HPDE6-E6E7 (cell line): ENCODE data around the gene GLP2R.

ENCODE experiments used
- DNase-seq: peaks from one replicate; pipeline ENCODE4 v3.0.0; 2011; ENCODE audit warnings: missing footprints; ENCODE audit errors: extremely low spot score

GLP2R gene

DNA sequence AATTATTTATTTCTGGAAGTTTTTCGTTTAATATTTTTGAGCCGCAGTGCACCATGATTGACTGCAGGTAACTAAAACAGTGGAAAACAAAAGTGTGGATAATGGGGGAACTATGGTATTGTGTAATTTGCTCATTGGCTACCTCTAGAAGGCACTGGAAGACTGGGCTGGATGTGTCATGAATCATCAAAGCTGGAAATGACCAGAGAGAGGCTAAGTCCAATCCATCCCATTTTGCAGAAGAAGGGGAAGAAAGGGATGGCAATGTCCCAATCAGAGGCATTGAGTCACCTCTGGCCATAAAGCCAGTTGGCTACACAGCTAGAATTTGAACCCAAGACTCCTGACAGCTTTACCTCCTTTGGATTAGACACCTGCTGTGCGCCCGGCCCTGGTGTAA lies 29.3 kb downstream of the GLP2R start:
- no peak for DNase-seq

DNA sequence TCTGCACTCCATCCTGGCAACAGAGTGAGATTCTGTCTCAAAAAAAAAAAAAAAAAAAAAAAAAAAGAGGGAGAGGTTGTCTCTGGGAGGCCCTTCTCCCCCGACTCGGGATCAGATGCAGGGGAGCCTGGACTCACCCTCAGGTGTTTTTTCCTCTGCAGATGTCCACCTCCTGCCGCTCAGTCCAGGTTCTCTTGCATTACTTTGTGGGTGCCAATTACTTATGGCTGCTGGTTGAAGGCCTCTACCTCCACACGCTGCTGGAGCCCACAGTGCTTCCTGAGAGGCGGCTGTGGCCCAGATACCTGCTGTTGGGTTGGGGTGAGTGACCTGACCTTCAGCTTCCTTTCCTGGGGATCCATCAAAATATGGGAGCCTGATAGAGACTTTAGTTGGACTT lies 34.1 kb downstream of the GLP2R start:
- no peak for DNase-seq

DNA sequence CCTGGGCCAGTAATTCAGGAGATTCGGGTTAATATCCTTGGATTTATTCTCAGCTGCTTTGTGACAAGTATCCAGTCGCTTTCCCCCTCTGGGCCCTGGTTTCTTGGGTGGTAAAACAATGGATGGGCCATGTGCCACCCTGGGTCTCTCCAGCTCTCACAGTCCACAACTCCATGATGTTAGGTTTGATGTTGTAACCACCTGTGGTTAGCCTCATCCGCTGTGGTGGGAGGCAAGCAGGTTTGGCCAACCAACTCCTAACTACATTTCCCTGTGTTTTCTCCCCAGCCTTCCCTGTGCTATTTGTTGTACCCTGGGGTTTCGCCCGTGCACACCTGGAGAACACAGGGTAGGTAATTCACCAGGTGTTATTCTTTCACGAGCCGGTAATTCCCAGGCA lies 35.1 kb downstream of the GLP2R start:
- no peak for DNase-seq

DNA sequence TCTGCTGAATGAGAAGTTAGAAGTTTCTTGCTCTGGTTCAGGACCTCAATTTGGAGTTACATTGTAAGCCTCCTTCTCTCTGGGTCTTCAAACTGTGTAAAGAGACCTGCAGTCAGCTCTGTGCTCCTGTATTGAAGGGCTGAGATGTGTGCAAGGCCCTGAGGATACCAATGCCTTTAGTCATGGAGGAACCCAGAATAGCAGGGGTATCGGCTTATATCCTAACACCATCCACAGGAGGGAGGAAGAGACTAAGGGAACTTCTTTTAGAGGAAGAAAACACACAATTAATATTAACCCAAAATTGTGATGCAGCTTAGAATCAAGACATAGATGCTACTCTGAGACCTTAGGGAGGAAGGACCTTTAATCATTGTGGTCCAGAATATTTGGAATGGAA lies 36.5 kb downstream of the GLP2R start:
- DNase-seq: no peak

DNA sequence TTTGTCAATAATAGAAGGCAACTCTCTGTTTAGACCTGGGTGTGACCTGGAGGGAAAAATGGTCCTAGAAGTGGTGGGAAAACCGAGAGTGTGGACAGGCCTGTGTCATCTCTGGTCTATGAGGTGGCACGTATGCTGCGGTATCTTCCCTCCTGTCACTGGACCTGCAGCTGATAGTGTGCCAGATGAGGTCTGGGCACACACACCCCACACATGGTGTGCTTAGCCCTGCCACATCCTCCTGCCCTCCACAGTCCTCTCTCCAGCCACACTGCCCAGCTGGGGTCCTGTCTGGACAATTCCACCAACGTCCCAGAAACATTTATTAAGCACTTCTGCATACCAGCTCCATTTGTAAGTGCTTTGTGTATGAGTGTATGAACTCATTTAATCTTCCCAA lies 37.2 kb downstream of the GLP2R start:
- no peak for DNase-seq

DNA sequence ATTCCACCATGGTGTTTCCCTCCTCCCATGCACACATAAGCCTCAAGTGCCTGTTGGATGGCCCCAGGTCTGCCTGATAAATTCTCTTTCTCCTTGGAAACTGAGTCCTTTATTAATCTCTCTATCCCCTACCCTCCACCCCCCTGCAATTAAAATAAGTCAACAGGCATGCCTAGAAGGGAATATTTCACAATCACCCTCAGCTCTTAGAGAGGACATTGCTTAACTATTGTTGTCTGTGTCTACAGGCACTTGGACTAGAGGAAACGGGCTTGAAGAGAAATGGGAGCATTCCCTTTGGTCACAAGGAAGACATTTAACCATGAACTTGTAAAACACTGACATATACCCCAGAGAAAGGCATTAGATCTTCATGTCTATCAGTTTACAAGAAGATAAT lies 39.9 kb downstream of the GLP2R start:
- no peak for DNase-seq

DNA sequence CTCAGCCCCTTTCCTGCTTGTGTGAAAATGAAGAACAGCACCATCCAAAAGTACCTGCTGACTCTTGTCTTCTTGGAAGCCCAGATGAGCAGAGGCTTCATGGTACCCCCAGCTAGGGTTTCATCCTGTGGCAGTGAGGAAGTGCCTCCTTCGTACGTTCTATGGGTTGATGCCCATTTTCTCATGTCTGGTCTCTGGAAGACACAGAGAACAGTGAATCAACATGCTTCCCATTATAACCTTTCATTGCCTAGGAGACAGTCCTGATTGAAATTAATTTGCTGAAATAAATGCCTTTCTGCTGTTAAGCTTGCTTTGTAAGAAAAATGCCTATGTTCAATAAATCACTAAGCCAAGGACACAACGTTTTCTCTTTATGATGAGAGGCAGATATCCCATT lies 42.8 kb downstream of the GLP2R start:
- DNase-seq: no peak

DNA sequence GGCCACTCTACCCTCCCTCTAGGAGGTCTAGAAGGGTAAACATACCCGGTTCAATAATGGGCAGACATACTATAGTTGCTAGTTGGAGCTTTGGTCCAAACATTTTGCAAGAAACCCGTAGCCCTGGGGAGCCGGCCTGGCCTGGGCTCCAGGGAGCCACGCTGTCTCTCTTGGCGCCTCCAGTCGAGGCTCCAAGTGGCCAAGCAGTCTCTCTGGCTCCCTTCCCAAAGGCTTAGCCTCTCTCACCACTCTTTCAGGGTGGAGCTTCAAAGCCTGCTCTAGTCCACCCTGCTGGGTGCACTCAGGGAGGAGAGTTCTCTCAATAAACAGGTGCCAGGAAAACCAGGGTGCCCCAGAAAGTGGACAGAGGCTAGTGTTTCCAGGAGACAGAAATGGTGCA lies 47.1 kb downstream of the GLP2R start:
- DNase-seq: no peak

DNA sequence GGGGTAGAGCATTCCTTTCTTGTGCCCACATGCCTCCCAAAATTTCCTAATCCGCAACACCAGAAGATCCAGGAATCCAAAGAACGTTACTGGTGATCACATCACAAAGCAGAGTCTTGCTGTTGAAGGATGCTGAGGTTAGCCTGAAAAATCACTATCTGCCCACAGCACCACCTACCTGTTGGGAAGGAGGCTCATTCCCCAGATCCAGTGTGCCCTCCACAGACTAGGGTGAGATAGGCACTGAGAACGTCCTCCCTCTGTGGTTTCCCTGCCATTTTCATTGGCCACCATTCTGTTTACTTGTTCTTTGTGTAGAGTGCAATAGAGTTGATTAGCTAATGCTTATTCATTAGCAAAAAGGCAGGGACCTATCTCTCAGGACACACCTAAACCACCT lies 49.0 kb downstream of the GLP2R start:
- DNase-seq: no peak

DNA sequence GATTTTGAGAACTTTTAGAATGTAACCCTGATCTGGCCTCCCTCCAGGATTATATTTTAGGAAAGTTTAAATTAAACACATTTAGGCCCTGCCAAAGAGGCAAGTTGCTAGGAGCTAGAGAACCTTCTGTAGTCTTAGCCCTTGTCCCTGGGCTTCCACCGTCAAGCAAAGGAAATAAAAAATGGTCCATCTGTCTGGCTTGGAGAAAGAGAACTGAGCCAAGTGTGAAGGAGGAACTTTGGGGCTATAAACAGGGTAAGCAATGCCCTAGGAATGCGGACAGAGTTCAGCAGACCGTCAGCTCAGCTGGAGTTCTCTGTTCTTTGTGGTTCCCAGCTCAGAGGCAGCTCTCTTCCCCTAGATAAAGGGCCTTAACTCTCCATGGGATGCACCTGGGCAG lies 49.7 kb downstream of the GLP2R start:
- DNase-seq: no peak

DNA sequence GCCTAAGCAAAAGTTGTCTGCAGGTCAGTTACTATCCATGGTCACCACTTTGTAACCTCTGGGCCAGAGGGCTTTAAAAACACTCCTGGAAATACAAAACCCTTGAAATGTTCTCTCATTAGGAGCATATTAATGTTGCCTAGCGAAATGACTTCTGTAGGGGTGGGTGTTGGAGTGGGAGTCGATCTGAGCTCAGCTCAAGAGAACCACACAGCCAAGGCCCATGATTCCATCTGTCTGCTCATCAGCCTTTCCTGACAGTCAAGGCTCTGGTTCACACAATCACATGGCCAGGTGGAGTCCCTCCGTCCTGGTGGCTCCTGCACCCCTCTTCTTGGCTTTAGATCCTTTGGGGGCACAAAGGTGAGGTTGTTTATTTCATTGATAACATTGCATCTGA lies 52.6 kb downstream of the GLP2R start:
- DNase-seq: no peak

DNA sequence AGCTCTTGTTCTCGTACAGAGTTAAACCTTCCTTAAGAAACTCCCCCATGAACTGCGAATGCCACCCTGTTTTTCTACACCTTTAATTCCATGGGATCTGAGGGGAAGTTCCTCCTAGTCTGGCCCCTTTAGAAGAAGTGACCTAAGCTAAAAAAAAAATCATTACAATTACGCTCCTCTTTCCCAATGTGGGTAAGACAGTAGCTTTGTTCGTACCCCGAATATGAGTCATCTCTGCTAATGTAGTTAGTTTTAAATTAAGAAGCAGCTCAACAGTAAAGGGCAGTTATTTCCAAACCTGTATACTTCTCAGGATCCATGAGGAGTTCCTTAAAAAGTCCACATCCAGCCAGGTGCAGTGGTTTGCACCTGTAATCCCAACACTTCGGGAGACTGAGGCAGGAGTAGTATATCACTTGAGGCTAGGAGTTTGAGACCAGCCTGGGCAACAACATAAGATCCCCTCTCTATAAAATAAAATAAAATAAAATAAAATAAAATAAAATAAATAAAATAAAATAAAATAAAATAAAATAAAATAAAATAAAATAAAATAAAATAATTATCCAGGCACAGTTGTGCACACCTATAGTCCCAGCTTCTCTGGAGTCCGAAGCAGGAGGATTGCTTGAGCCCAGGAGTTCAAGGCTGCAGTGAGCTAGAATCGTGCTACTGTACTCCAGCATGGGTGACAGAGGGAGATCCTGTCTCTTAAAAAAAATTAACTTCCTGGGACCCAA lies 53.2 kb downstream of the GLP2R start:
- DNase-seq: no peak

DNA sequence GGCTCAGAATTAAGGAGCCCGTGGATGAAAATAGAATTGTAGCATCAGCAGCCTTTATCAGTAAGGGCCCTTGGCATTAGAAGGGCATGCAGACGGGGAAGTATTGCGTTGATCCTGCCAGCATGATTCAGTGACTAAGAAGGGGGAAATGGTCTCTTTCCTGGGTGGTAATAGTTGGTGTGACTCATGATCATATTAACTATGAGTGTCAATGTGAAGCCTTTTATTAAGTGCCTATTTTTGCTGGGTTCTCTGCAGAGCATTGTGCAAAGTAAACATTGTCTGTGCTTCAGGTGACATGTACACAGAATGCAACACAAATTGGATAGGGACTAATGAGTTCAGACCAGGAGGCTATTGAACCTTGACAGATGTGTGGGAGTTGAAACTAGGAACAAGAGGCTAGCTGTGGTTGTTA lies 54.9 kb downstream of the GLP2R start:
- DNase-seq: peak; percentile 12

DNA sequence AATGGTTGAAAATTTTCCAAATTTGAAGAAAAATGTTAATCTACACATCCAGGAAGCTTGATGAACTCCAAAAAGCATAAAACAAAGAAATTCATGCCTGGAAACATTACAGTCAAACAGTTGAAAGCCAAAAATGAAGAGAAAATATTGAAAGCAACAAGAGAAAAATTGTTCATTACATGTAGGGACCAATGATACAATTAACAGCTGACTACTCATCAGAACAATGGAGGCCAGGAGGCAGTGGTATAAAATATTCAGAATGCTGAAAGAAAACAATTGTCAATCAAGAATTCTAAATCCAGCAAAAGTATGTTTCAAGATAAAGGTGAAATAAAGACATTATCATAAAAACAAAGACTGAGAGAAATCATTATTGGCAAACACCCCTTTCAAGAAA lies 57.7 kb downstream of the GLP2R start:
- no peak for DNase-seq

DNA sequence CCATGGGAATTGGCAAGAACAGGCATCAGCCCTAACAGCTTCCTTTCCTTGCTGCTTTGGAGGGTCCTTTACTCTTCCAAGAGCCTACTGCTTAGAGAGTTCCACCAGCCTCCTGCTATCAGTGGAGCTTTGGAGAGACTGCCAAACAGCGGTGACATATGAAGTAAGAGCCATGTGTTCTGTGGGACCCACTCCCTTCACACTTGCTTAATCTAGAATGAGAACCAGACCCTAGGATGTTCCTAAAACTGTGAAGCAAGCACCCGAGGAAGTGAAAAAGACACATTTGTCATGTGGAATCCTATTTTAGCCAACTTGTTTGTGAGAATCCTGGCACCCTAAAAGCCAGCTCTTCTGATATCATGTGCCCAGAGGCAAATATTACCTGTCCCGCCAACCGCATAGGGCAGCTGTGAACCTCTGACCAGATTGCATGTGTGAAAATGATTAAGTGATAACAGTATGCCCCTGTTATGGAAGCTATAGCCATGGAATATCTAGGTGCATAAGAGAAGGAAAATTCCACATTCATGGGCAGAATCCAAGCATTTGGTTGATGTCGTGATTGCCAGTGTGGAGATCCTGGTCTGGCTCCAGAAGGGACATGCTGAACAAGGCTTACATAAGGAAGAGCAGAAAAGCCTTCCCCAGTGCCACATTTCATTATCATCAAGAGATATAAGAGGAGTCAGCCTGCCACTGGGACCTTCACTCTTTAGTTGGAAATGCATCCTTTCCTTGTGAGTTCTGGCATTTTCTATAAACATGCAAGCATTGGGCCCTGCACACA lies 60.6 kb downstream of the GLP2R start:
- no peak for DNase-seq

DNA sequence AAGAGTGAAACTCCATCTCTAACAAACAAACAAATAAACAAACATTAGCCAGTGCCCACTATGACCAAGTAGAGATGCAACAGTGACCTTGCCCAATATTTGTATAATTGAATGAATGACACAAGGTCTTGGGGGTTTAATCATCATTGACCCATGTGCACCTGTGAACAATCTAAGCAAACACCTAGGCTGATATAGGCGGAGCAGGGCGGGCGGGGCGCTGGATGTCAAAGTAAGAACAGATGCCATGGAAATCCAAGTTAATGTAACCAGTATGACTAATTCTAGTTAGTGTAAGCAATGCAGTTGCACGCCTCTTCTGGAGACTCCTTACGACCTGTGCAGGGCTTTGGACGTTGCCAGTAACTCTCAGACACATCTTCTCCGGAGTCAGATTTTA lies 61.8 kb downstream of the GLP2R start:
- no peak for DNase-seq

DNA sequence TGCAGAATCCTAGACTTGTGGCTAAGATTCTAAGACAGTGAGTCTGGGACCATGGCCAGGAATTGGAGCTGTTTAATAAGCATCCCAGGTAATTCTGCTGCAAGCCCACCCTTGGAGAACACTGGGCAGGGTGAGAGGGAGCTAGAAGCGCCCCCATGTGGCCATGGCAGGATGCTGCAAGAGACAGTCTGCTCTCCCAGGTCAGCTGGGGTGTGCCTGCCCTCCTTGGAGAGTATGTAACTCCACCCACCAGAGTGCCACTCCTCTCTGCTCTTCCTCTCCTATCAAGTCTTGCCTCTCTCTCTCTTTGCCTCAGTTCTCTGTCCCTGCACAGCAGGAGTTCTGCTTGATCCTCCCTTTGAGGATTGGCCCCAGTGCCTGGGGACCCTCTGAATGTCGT lies 64.4 kb downstream of the GLP2R start:
- no peak for DNase-seq

DNA sequence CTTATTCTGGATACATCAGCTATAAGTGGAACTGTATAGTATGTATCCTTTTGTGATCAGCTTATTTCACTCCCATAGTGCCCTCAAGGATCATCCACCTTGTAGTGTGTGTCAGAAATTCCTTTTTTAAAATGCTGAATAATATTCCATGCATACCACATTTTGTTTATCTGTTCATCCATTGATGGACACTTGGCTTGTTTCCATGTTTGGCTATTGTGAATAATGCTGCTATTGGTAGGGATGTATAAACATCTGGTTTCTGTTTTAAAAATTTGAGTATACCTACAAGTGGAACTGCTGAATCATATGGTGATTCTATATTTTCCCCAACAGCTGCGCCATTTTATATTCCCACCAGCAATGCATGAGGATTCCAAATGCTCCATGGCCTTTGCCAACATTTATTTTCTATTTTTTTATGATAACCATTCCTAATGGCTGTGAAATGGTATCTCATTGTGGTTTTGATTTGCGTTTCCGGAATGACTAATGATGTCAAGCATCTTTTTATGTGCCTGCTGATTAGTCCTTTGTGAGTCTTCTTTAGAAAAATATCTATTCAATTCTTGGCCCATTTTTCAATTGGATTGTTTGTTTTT lies 67.8 kb downstream of the GLP2R start:
- DNase-seq: no peak

DNA sequence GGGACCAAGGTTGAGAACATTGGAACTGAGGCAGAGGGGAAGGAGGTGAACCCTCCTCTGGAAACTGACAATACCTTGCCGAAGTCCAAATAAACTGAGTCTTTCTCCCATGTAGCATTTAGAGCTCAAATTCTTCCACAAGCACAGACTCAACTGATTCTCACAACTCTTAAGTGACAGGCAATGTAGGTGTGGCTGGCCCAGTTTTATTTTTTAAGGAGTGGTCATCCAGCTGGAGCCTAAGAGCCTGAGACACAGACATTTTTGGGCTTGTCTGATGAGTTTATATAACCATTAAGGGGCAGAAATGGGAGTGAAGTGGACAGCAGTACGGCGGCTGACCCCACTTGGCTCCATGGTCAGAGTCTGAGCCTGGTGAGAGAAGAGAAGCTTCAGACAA lies 68.5 kb downstream of the GLP2R start:
- DNase-seq: no peak

DNA sequence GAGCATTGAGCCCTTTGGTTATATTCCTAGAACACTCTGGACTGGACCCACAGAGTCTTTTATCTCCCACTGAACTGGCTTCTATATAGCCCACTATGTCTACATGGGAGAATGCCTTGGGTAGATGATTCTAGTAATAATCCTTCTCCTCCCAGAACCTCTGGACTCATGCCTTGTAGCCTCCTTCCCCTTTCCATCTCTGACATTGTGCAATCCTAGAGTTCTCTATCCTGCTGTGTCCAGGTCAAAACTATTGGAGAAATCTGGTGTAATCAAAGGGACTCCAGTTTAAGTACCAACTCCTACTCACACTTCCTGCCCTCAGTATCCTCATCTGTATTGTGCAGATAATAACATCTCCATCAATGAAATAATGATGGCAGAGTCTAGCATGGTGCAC lies 70.2 kb downstream of the GLP2R start:
- no peak for DNase-seq

DNA sequence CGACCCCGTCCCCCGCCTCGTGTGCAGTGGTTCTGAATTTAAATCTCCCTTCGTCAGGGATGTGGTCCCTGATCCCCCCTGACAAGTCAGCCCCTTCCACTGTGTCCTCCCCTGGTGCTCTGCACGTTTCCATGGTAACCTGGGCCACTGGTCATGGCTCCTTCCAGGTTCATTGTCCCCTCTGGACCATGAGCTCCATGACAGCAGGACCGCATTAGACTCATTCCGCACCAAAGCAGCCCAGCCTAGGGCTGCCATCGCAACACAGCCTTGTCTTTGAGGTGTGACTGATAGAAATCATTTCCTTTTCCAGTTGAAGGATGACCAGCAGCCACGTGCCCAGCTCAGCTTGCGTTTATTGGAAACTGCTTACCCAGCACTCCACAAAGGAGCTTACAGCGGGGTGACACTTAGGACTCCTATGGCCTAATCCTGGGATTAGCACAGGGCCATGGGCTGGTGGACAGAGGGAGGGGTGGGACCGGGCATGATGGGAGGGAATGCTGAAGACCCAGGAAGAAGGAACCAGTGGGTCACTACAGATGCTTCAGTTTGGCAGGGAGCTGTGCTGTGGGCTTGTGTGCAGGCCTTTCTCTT lies 71.7 kb downstream of the GLP2R start:
- DNase-seq: no peak

DNA sequence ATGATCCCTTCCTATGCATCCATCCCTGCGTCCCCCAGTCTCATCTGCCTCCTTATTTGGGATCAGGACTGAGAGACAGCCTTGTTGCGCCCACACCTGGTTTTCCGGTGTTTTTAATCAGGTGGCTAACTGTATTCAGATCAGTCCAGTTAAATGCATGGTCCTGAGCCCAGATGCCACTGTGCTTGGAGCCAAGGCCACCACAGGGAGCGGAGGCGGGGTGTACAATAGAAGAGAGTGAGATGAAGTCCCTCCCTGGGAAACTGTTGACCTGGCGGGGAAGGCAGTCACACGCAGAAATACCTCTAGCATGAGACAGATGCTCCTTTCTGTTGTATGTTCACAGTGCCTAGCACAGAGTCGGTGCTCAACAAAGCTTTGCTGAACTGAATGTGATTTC lies 73.1 kb downstream of the GLP2R start:
- DNase-seq: no peak
